K562 (cell line): ENCODE results near the gene KLRK1. TPM values are rescaled to one million over a fixed set of nuclear protein-coding genes. Genes with fewer than 3 reads are reported as not detected.

ENCODE experiments used
- ARID1B ChIP-seq: fragments of 450-650 bp; IDR thresholded peaks from 2 replicates; pipeline ENCODE4 v1.6.1; 2016; ENCODE audit warnings: antibody characterized with exemption, mild to moderate bottlenecking, inconsistent platforms
- ATF3 ChIP-seq, 2 experiments: fragments of 450-650 bp in 1 of 2; sonication (generic) in 1 of 2; formaldehyde crosslinking in 1 of 2; IDR thresholded peaks in 1 of 2; conservative IDR thresholded peaks in 1 of 2; 2 replicates each; pipeline versions ENCODE4 v1.6.1 to v1.8.1; 2016 to 2023; ENCODE audit warnings: mild to moderate bottlenecking in 2 of 2, moderate library complexity in 2 of 2, inconsistent platforms in 1 of 2, missing genetic modification reagents in 1 of 2
- CGGBP1 ChIP-seq: fragments of 250-450 bp; sonication (Bioruptor Pico); IDR thresholded peaks from 2 replicates; pipeline ENCODE4 v1.9.0; 2021; ENCODE audit warnings: mild to moderate bottlenecking
- CHD4 ChIP-seq: fragments of 200-600 bp; sonication (generic); IDR thresholded peaks from 3 replicates; pipeline ENCODE4 v1.6.1; 2012; ENCODE audit warnings: low read depth, mild to moderate bottlenecking, mixed read lengths, low read length, inconsistent platforms; ENCODE audit not compliant: insufficient read depth, insufficient replicate concordance, poor library complexity, severe bottlenecking
- CREB1 ChIP-seq, 2 experiments: sonication (generic) in 1 of 2; formaldehyde crosslinking in 1 of 2; IDR thresholded peaks; 2 replicates each; pipeline versions ENCODE4 v1.6.1 to v1.8.0; 2012 to 2022; ENCODE audit warnings: inconsistent platforms in 1 of 2, mild to moderate bottlenecking in 1 of 2, missing genetic modification reagents in 1 of 2, moderate library complexity in 1 of 2
- CREM ChIP-seq: IDR thresholded peaks from 2 replicates; pipeline ENCODE4 v1.6.1; 2014; ENCODE audit warnings: antibody characterized with exemption, low read depth
- FOSL1 ChIP-seq: fragments of 200-800 bp; sonication (Bioruptor generic); conservative IDR thresholded peaks from 2 replicates; pipeline ENCODE4 v1.6.1; 2016; ENCODE audit warnings: missing genetic modification characterization, missing compliant biosample characterization
- FOXJ2 ChIP-seq: fragments of 200-800 bp; sonication (Bioruptor generic); IDR thresholded peaks from 2 replicates; pipeline ENCODE4 v1.6.1; 2016; ENCODE audit warnings: missing genetic modification characterization, missing compliant biosample characterization
- FOXM1 ChIP-seq, 2 experiments: fragments of 450-650 bp in 1 of 2; sonication (generic) in 1 of 2; formaldehyde crosslinking in 1 of 2; IDR thresholded peaks; 2 replicates each; pipeline versions ENCODE4 v1.6.1 to v1.9.0; 2017 to 2022; ENCODE audit warnings: low read depth in 2 of 2, mild to moderate bottlenecking in 2 of 2, missing genetic modification reagents in 1 of 2, moderate library complexity in 1 of 2
- GTF2F1 ChIP-seq: IDR thresholded peaks from 2 replicates; pipeline ENCODE4 v1.6.1; 2011; ENCODE audit warnings: low read depth, low read length, improper control_type of control experiment
- L3MBTL2 ChIP-seq: fragments of 450-650 bp; IDR thresholded peaks from 2 replicates; pipeline ENCODE4 v1.6.1; 2016; ENCODE audit warnings: mild to moderate bottlenecking, moderate library complexity
- MEIS2 ChIP-seq: fragments of 450-650 bp; IDR thresholded peaks from 2 replicates; pipeline ENCODE4 v1.6.1; 2014; ENCODE audit warnings: mild to moderate bottlenecking; ENCODE audit not compliant: partially characterized antibody
- NCOA2 ChIP-seq, 2 experiments: fragments of 450-650 bp; IDR thresholded peaks; 2 replicates each; pipeline ENCODE4 v1.6.1; 2018; ENCODE audit warnings: mild to moderate bottlenecking in 2 of 2, moderate library complexity in 1 of 2; ENCODE audit not compliant: partially characterized antibody in 2 of 2
- PBX2 ChIP-seq, 2 experiments: IDR thresholded peaks in 1 of 2; conservative IDR thresholded peaks in 1 of 2; 2 replicates each; pipeline ENCODE4 v1.6.1; 2016; ENCODE audit warnings: low read depth in 2 of 2, mild to moderate bottlenecking in 1 of 2, missing compliant biosample characterization in 1 of 2, missing genetic modification characterization in 1 of 2, moderate library complexity in 1 of 2
- PML ChIP-seq: IDR thresholded peaks from 2 replicates; pipeline ENCODE4 v1.6.1; 2012; ENCODE audit warnings: low read length, inconsistent platforms
- RCOR1 ChIP-seq, 2 experiments: IDR thresholded peaks; 2 replicates each; pipeline ENCODE4 v1.6.1; 2012; ENCODE audit warnings: low read depth in 2 of 2, low read length in 2 of 2, borderline replicate concordance in 1 of 2, improper control_type of control experiment in 1 of 2
- SMAD3 ChIP-seq: fragments of 450-650 bp; formaldehyde crosslinking; conservative IDR thresholded peaks from 2 replicates; pipeline ENCODE4 v1.4.0; 2020; ENCODE audit warnings: mild to moderate bottlenecking
- SRSF3 ChIP-seq: fragments of 200-400 bp; formaldehyde crosslinking; IDR thresholded peaks from 2 replicates; pipeline ENCODE4 v1.6.1; 2016; ENCODE audit warnings: mild to moderate bottlenecking, low read length, moderate library complexity; ENCODE audit not compliant: insufficient read depth
- TAF7 ChIP-seq: fragments of 450-650 bp; IDR thresholded peaks from 2 replicates; pipeline ENCODE4 v1.6.1; 2016; ENCODE audit warnings: missing genetic modification characterization, missing compliant biosample characterization
- TCF3 ChIP-seq: sonication (generic); formaldehyde crosslinking; IDR thresholded peaks from 2 replicates; pipeline ENCODE4 v1.4.0; 2020; ENCODE audit warnings: mild to moderate bottlenecking, missing genetic modification reagents
- TFAM ChIP-seq: fragments of 250-450 bp; sonication (Bioruptor Pico); conservative IDR thresholded peaks from 2 replicates; pipeline ENCODE4 v1.5.0; 2021; ENCODE audit warnings: mild to moderate bottlenecking, moderate library complexity
- TRIM24 ChIP-seq, 2 experiments: fragments of 450-650 bp; IDR thresholded peaks; 2 replicates each; pipeline ENCODE4 v1.6.1; 2016
- ZNF217 ChIP-seq: sonication (generic); formaldehyde crosslinking; IDR thresholded peaks from 2 replicates; pipeline ENCODE4 v1.8.0; 2022; ENCODE audit warnings: mild to moderate bottlenecking, missing genetic modification reagents
- polyA plus RNA-seq, 8 experiments: library from polyadenylated mRNA; depleted of rRNA in 4 of 8; stranded (reverse) in 5 of 8; unstranded in 3 of 8; fragments of >200 nt; fragmentation: Nextera tagmentation in 2 of 8; fragmentation: Illumina TruSeq in 1 of 8; extraction: Ambion mirVana in 2 of 8; extraction: Trizol in 1 of 8; gene quantifications; 2 replicates each; pipeline versions ENCODE4 v1.2.1 to v1.2.3, GENCODE V29; 2011 to 2014; ENCODE audit warnings: inconsistent platforms in 1 of 8, missing spikeins in 1 of 8
- total RNA-seq, 7 experiments: library from RNA; depleted of rRNA in 6 of 7; stranded (reverse); fragments of >200 nt in 6 of 7; fragmentation: Illumina TruSeq in 2 of 7; extraction: Trizol in 2 of 7; gene quantifications; 2 replicates each; pipeline versions ENCODE4 v1.2.1 to v1.2.3, GENCODE V29; 2011 to 2021; ENCODE audit warnings: low replicate concordance in 1 of 7

KLRK1 gene
- total and polyA plus RNA-seq, 9 of the 15 experiments (the other 6 are each of a cell fraction or from before 2014, with no cell fraction given) = 0.03 to 0.09 (median 0.06) TPM; not detected in 3

GRCh38 chr12:10362828-10363657 lies 26.8 kb downstream of the KLRK1 start (continued):
- TF ChIP-seq PBX2 (CRISPR knock-in tag; IDR thresholded peaks at IDR 0.05; ENCODE audit: low read depth) (no peak), PBX2 (tag; conservative IDR thresholded peaks at IDR 0.05; ENCODE audit: low read depth) (peak; percentile 78), NCOA2 (IDR thresholded peaks at IDR 0.05; ENCODE audit: partially characterized antibody in 2 of 2) (no peak), PML (peak; percentile 60), GTF2F1 (no peak), ATF3 (IDR thresholded peaks at IDR 0.05) (peak; percentile 90), ATF3 (CRISPR knock-in tag; conservative IDR thresholded peaks at IDR 0.05) (no peak), FOXJ2 (tag) (no peak), FOXM1 (IDR thresholded peaks at IDR 0.05; ENCODE audit: low read depth) (peak; percentile 90), FOXM1 (CRISPR knock-in tag; IDR thresholded peaks at IDR 0.05; ENCODE audit: low read depth) (no peak), CHD4 (no peak), MEIS2 (peak; percentile 84), SMAD3 (CRISPR knock-in tag) (no peak), TFAM (CRISPR knock-in tag) (no peak), RCOR1 (IDR thresholded peaks at IDR 0.05; ENCODE audit: borderline replicate concordance in 1 of 2, low read depth in 2 of 2, low read length in 2 of 2) (0 out of 4 replicates have a peak, but pooled peaks of 1 of the 2 experiments have one; percentile 11), TRIM24 (IDR thresholded peaks at IDR 0.05) (peak; percentile 56 to 58), CREB1 (IDR thresholded peaks at IDR 0.05) (peak; percentile 34; the same call in 1 of the 2 replicates), CREB1 (CRISPR knock-in tag; IDR thresholded peaks at IDR 0.05) (no peak), SRSF3 (no peak), ZNF217 (no peak), ARID1B (peak; percentile 90), FOSL1 (no peak), L3MBTL2 (no peak), TCF3 (CRISPR knock-in tag) (peak; percentile 88), TAF7 (tag) (no peak), CREM (peak; percentile 33; the same call in 1 of the 2 replicates), CGGBP1 (no peak)
